Measurements from ENCODE around the gene GAS1.

DNA sequence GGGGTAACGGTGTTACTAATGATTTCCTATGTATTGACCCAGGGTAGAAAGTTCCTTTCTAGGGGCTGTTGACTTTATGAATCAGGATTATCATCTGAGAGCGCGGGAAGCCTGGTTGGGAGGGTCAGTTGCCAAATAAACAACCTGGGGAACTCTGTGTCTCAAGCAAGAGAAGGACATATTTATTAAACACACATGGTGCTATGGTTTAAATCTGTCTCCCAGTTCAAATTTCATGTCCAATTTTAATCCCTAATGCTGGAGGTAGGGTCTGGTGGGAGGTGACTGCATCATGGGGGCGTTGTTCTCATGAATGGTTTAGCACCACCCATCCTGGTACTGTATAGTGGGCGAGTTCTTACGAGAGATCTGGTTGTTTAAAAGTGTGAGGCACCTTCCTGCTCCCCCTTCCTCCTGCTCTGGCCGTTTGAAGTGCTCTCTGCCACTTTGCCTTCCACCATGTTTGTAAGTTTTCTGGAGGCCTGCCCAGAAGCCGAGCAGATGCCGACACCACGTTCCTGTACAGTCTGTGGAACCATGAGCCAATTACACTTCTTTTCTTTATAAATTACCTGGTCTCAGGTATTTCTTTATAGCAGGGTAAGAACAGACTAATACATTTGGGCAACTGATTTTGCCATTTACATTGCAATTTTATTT lies 19.7 kb upstream of the GAS1 start:
- TF ChIP-seq, protein P1, sequence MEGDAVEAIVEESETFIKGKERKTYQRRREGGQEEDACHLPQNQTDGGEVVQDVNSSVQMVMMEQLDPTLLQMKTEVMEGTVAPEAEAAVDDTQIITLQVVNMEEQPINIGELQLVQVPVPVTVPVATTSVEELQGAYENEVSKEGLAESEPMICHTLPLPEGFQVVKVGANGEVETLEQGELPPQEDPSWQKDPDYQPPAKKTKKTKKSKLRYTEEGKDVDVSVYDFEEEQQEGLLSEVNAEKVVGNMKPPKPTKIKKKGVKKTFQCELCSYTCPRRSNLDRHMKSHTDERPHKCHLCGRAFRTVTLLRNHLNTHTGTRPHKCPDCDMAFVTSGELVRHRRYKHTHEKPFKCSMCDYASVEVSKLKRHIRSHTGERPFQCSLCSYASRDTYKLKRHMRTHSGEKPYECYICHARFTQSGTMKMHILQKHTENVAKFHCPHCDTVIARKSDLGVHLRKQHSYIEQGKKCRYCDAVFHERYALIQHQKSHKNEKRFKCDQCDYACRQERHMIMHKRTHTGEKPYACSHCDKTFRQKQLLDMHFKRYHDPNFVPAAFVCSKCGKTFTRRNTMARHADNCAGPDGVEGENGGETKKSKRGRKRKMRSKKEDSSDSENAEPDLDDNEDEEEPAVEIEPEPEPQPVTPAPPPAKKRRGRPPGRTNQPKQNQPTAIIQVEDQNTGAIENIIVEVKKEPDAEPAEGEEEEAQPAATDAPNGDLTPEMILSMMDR (IDR thresholded peaks at IDR 0.05; ENCODE audit: low read length): no peak
- no peak for TF ChIP-seq EZH2 (optimal IDR thresholded peaks at IDR 0.05; ENCODE audit: low read depth, low read length)

Data from MM.1S (cell line).